ENCODE results near the gene DLGAP5.

DNA sequence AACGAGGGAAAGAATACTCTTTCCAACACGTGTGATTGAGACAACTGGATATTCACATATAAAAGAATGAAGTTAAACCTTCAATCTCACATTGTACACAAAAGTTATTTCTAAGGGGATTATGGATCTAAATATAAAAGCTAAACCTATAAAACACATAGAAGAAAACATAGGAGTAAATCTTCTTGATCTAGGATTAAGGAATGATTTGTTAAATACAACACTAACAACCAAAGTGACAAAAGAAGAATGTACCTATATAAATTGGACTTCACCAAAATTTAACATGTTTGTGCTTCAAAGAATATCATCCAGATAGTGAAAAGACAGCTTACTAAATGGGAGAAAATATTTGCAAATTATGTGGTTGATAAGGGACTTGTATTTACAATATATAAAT is 36.9 kb upstream of the DLGAP5 start:
- no peak for TF ChIP-seq EZH2 (IDR thresholded peaks at IDR 0.05; ENCODE audit: borderline replicate concordance, low read length)
- TF ChIP-seq, protein P1, sequence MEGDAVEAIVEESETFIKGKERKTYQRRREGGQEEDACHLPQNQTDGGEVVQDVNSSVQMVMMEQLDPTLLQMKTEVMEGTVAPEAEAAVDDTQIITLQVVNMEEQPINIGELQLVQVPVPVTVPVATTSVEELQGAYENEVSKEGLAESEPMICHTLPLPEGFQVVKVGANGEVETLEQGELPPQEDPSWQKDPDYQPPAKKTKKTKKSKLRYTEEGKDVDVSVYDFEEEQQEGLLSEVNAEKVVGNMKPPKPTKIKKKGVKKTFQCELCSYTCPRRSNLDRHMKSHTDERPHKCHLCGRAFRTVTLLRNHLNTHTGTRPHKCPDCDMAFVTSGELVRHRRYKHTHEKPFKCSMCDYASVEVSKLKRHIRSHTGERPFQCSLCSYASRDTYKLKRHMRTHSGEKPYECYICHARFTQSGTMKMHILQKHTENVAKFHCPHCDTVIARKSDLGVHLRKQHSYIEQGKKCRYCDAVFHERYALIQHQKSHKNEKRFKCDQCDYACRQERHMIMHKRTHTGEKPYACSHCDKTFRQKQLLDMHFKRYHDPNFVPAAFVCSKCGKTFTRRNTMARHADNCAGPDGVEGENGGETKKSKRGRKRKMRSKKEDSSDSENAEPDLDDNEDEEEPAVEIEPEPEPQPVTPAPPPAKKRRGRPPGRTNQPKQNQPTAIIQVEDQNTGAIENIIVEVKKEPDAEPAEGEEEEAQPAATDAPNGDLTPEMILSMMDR (conservative IDR thresholded peaks at IDR 0.05 in 1 of 2, IDR thresholded peaks at IDR 0.05 in 1 of 2; ENCODE audit: extremely low read depth in 1 of 2, insufficient read depth in 1 of 2, low read depth in 1 of 2, low read length in 2 of 2): no peak
